HepG2 (cell line): ENCODE data around the gene UBE3B. TPM values are rescaled to one million over a fixed set of nuclear protein-coding genes. Genes with fewer than 3 reads are reported as not detected.

Experiments
- AKAP8 ChIP-seq: sonication (generic); formaldehyde crosslinking; IDR thresholded peaks from 2 replicates; pipeline ENCODE4 v1.5.1; 2020; ENCODE audit warnings: mild to moderate bottlenecking, missing genetic modification reagents
- ATF7 ChIP-seq, 2 experiments: fragments of 450-650 bp in 1 of 2; sonication (generic) in 1 of 2; formaldehyde crosslinking in 1 of 2; IDR thresholded peaks; 2 replicates each; pipeline versions ENCODE4 v1.4.0 to v1.6.1; 2016 to 2020; ENCODE audit warnings: antibody characterized with exemption in 1 of 2, mild to moderate bottlenecking in 1 of 2, missing genetic modification reagents in 1 of 2
- CEBPZ ChIP-seq: IDR thresholded peaks from 2 replicates; pipeline ENCODE4 v1.6.1; 2012; ENCODE audit warnings: low read length, improper control_type of control experiment
- CREM ChIP-seq, 2 experiments: sonication (generic) in 1 of 2; formaldehyde crosslinking in 1 of 2; IDR thresholded peaks; 2 replicates each; pipeline versions ENCODE4 v1.4.0 to v1.6.1; 2016 to 2020; ENCODE audit warnings: antibody characterized with exemption in 1 of 2, mild to moderate bottlenecking in 1 of 2, missing genetic modification reagents in 1 of 2
- EEA1 ChIP-seq: sonication (generic); formaldehyde crosslinking; IDR thresholded peaks from 2 replicates; pipeline ENCODE4 v1.5.1; 2020; ENCODE audit warnings: mild to moderate bottlenecking, missing genetic modification reagents, borderline replicate concordance
- FIP1L1 ChIP-seq: fragments of 200-400 bp; formaldehyde crosslinking; IDR thresholded peaks from 2 replicates; pipeline ENCODE4 v1.6.1; 2018; ENCODE audit warnings: low read depth, mild to moderate bottlenecking, low read length, moderate library complexity, borderline replicate concordance; ENCODE audit not compliant: insufficient read depth
- SRY ChIP-seq: sonication (generic); formaldehyde crosslinking; IDR thresholded peaks from 2 replicates; pipeline ENCODE4 v1.8.0; 2022; ENCODE audit warnings: mild to moderate bottlenecking, missing genetic modification reagents
- YY1 ChIP-seq: IDR thresholded peaks from 2 replicates; pipeline ENCODE4 v1.6.1; 2011; ENCODE audit warnings: low read length, low read depth, moderate library complexity, mild to moderate bottlenecking; ENCODE audit not compliant: insufficient read depth, insufficient replicate concordance
- ZC3H13 ChIP-seq: sonication (generic); formaldehyde crosslinking; IDR thresholded peaks from 2 replicates; pipeline ENCODE4 v1.8.1; 2023; ENCODE audit warnings: mild to moderate bottlenecking, missing genetic modification reagents, moderate library complexity
- ZEB1 ChIP-seq: IDR thresholded peaks from 2 replicates; pipeline ENCODE4 v1.6.1; 2012; ENCODE audit warnings: mild to moderate bottlenecking, low read depth, inconsistent platforms; ENCODE audit not compliant: insufficient replicate concordance
- ZFP91 ChIP-seq: sonication (generic); formaldehyde crosslinking; IDR thresholded peaks from 2 replicates; pipeline ENCODE4 v1.9.0; 2022; ENCODE audit warnings: missing genetic modification reagents, mild to moderate bottlenecking, borderline replicate concordance
- ZNF253 ChIP-seq: sonication (generic); formaldehyde crosslinking; IDR thresholded peaks from 2 replicates; pipeline ENCODE4 v1.8.0; 2022; ENCODE audit warnings: mild to moderate bottlenecking, missing genetic modification reagents, borderline replicate concordance
- ZNF276 ChIP-seq: sonication (generic); formaldehyde crosslinking; IDR thresholded peaks from 2 replicates; pipeline ENCODE4 v1.4.0; 2020; ENCODE audit warnings: mild to moderate bottlenecking, low read depth, missing genetic modification reagents
- ZNF646 ChIP-seq: sonication (generic); formaldehyde crosslinking; IDR thresholded peaks from 2 replicates; pipeline ENCODE4 v1.9.0; 2021; ENCODE audit warnings: mild to moderate bottlenecking, missing genetic modification reagents
- ZNF839 ChIP-seq: sonication (generic); formaldehyde crosslinking; IDR thresholded peaks from 2 replicates; pipeline ENCODE4 v1.4.0; 2020; ENCODE audit warnings: missing genetic modification reagents, mild to moderate bottlenecking, borderline replicate concordance
- polyA plus RNA-seq, 8 experiments: library from polyadenylated mRNA; depleted of rRNA in 3 of 8; stranded (reverse) in 7 of 8; unstranded in 1 of 8; fragments of >200 nt; fragmentation: Illumina TruSeq in 4 of 8; extraction: Trizol in 4 of 8; gene quantifications; 2 replicates each; pipeline versions ENCODE4 v1.2.1 to v1.2.3, GENCODE V29; 2011 to 2016; ENCODE audit warnings: low read depth in 4 of 8, missing spikeins in 1 of 8, mixed read lengths in 1 of 8; ENCODE audit not compliant: insufficient read depth in 1 of 8
- total RNA-seq, 5 experiments: library from RNA; depleted of rRNA; stranded (reverse); fragments of >200 nt; fragmentation: Illumina TruSeq; extraction: Trizol; gene quantifications; 2 replicates each; pipeline ENCODE4 v1.2.3, GENCODE V29; 2016; ENCODE audit warnings: low read depth in 1 of 5

UBE3B gene
- total and polyA plus RNA-seq, 2 of the 13 experiments (the other 11 are each of a cell fraction or from before 2014, with no cell fraction given): 22.7 to 25.3 TPM

GRCh38 chr12:109494348-109494881, 17.0 kb downstream of the UBE3B start (continued):
- TF ChIP-seq ZNF646: no peak
- TF ChIP-seq ZFP91 (CRISPR knock-in tag): no peak
- TF ChIP-seq ZEB1: peak; percentile 56
- no peak for TF ChIP-seq FIP1L1
- TF ChIP-seq YY1: peak; percentile 29
- no peak for TF ChIP-seq AKAP8
- TF ChIP-seq SRY (CRISPR knock-in tag): no peak
- TF ChIP-seq EEA1 (CRISPR knock-in tag): no peak
- no peak for TF ChIP-seq ZNF839
- TF ChIP-seq ATF7 (IDR thresholded peaks at IDR 0.05): no peak
- TF ChIP-seq ATF7 (CRISPR knock-in tag; IDR thresholded peaks at IDR 0.05): no peak
- no peak for TF ChIP-seq ZNF253 (CRISPR knock-in tag)
- TF ChIP-seq ZNF276 (CRISPR knock-in tag): no peak
- TF ChIP-seq CREM (IDR thresholded peaks at IDR 0.05): no peak; the same call in 1 of the 2 replicates
- no peak for TF ChIP-seq CREM (CRISPR knock-in tag; IDR thresholded peaks at IDR 0.05)
- TF ChIP-seq ZC3H13 (CRISPR knock-in tag): no peak
- no peak for TF ChIP-seq CEBPZ
